HCT116 (cell line): ENCODE results near the gene KSR2.

Experiments used
- CTCF ChIP-seq, 3 experiments: fragments of 200-600 bp in 1 of 3; sonication (generic) in 1 of 3; IDR thresholded peaks in 2 of 3; conservative IDR thresholded peaks in 1 of 3; 2 replicates each; pipeline ENCODE4 v1.5.1; 2012 to 2017; ENCODE audit warnings: low read depth in 2 of 3, low read length in 2 of 3, antibody characterized with exemption in 1 of 3, borderline replicate concordance in 1 of 3, control low read depth in 1 of 3, mild to moderate bottlenecking in 1 of 3, mixed read lengths in 1 of 3, mixed run types in 1 of 3, moderate library complexity in 1 of 3; ENCODE audit not compliant: insufficient read depth in 1 of 3
- EZH2 ChIP-seq: fragments of 200-600 bp; sonication (generic); IDR thresholded peaks from 2 replicates; pipeline ENCODE4 v1.6.1; 2017; ENCODE audit warnings: antibody characterized with exemption, mixed run types
- JUND ChIP-seq: IDR thresholded peaks from 2 replicates; pipeline ENCODE4 v1.6.1; 2012
- POLR2A ChIP-seq: IDR thresholded peaks from 2 replicates; pipeline ENCODE4 v1.7.0; 2011; ENCODE audit warnings: borderline replicate concordance; ENCODE audit not compliant: insufficient read depth, insufficient read length; ENCODE audit errors: extremely low read depth
- POLR2AphosphoS5 ChIP-seq: IDR thresholded peaks from 2 replicates; pipeline ENCODE4 v1.6.1; 2011; ENCODE audit warnings: mild to moderate bottlenecking, low read depth, low read length, moderate library complexity
- RAD21 ChIP-seq: IDR thresholded peaks from 2 replicates; pipeline ENCODE4 v1.6.1; 2012; ENCODE audit warnings: low read depth, mild to moderate bottlenecking
- REST ChIP-seq: IDR thresholded peaks from 2 replicates; pipeline ENCODE4 v1.6.1; 2012; ENCODE audit warnings: low read depth
- SRF ChIP-seq: IDR thresholded peaks from 2 replicates; pipeline ENCODE4 v1.6.1; 2012; ENCODE audit warnings: low read depth
- YY1 ChIP-seq: IDR thresholded peaks from 2 replicates; pipeline ENCODE4 v1.6.1; 2011; ENCODE audit warnings: low read length, low read depth, moderate library complexity, mild to moderate bottlenecking; ENCODE audit not compliant: insufficient replicate concordance; ENCODE audit errors: extremely low read depth
- ZFX ChIP-seq: fragments of 450-650 bp; IDR thresholded peaks from 2 replicates; pipeline ENCODE4 v1.6.1; 2017
- ZNF274 ChIP-seq: fragments of 200-500 bp; sonication (Bioruptor generic); IDR thresholded peaks from 2 replicates; pipeline ENCODE4 v1.6.1; 2014; ENCODE audit warnings: mild to moderate bottlenecking, low read depth, low read length, inconsistent platforms

- TF ChIP-seq REST (no peak), SRF (no peak), CTCF (IDR thresholded peaks at IDR 0.05 in 2 of 3, conservative IDR thresholded peaks at IDR 0.05 in 1 of 3; ENCODE audit: borderline replicate concordance in 1 of 3, insufficient read depth in 1 of 3, low read depth in 2 of 3, low read length in 2 of 3) (no peak), POLR2AphosphoS5 (no peak), ZNF274 (no peak), YY1 (no peak), ZFX (no peak), RAD21 (peak; percentile 25; the same call in 1 of the 2 replicates), JUND (no peak), POLR2A (no peak), EZH2 (no peak)
Observed at GRCh38 chr12:117590999-117591398, 377.8 kb downstream of the KSR2 start.
